Measurements from ENCODE around the gene CLMP. TPM values are rescaled to one million over a fixed set of nuclear protein-coding genes. Genes with fewer than 3 reads are reported as not detected.

The CLMP gene
- 0.34 TPM for polyA plus RNA-seq (2012; ENCODE audit: missing spikeins)

- TF ChIP-seq POLR2AphosphoS5 (IDR thresholded peaks at IDR 0.05; ENCODE audit: low read depth, low read length) (no peak), POLR2A (IDR thresholded peaks at IDR 0.05; ENCODE audit: low read depth, low read length) (no peak), TAF1 (IDR thresholded peaks at IDR 0.05; ENCODE audit: borderline replicate concordance, low read depth, low read length) (no peak)
- FAIRE-seq: no peak
- no peak for DNase-seq (ENCODE audit: insufficient read length)
Measured at GRCh38 chr11:123195188-123196059, at the start of gene CLMP. Gene CLMP (minus strand): TSS chr11:123195248. CDS start chr11:123194940, 308 bp downstream.

GRCh38 chr11:123241874-123242543, 47.0 kb upstream of the CLMP start:
- DNase-seq (ENCODE audit: insufficient read length) (no peak), FAIRE-seq (no peak)
- no peak for TF ChIP-seq POLR2AphosphoS5 (IDR thresholded peaks at IDR 0.05; ENCODE audit: low read depth, low read length)
- no peak for TF ChIP-seq POLR2A (IDR thresholded peaks at IDR 0.05; ENCODE audit: low read depth, low read length)
- no peak for TF ChIP-seq TAF1 (IDR thresholded peaks at IDR 0.05; ENCODE audit: borderline replicate concordance, low read depth, low read length)

- FAIRE-seq (no peak), DNase-seq (ENCODE audit: insufficient read length) (no peak)
- no peak for TF ChIP-seq TAF1 (IDR thresholded peaks at IDR 0.05; ENCODE audit: borderline replicate concordance, low read depth, low read length)
- no peak for TF ChIP-seq POLR2A (IDR thresholded peaks at IDR 0.05; ENCODE audit: low read depth, low read length)
- no peak for TF ChIP-seq POLR2AphosphoS5 (IDR thresholded peaks at IDR 0.05; ENCODE audit: low read depth, low read length)
Measured at GRCh38 chr11:123241294-123241693, 46.2 kb upstream of the CLMP start.

- FAIRE-seq: no peak
Measured at GRCh38 chr11:123239191-123240150, 44.4 kb upstream of the CLMP start.

GRCh38 chr11:123238297-123238696, 43.2 kb upstream of the CLMP start:
- no peak for FAIRE-seq
- TF ChIP-seq POLR2A (IDR thresholded peaks at IDR 0.05; ENCODE audit: low read depth, low read length): no peak
- no peak for TF ChIP-seq TAF1 (IDR thresholded peaks at IDR 0.05; ENCODE audit: borderline replicate concordance, low read depth, low read length)
- TF ChIP-seq POLR2AphosphoS5 (IDR thresholded peaks at IDR 0.05; ENCODE audit: low read depth, low read length): no peak
- no peak for DNase-seq (ENCODE audit: insufficient read length)

More at GRCh38 chr11:123239191-123240150, 44.4 kb upstream of the CLMP start:
- TF ChIP-seq POLR2A (IDR thresholded peaks at IDR 0.05; ENCODE audit: low read depth, low read length) (no peak), TAF1 (IDR thresholded peaks at IDR 0.05; ENCODE audit: borderline replicate concordance, low read depth, low read length) (no peak), POLR2AphosphoS5 (IDR thresholded peaks at IDR 0.05; ENCODE audit: low read depth, low read length) (no peak)
- no peak for DNase-seq (ENCODE audit: insufficient read length)

- no peak for DNase-seq (ENCODE audit: insufficient read length)
- no peak for FAIRE-seq
- TF ChIP-seq POLR2A (IDR thresholded peaks at IDR 0.05; ENCODE audit: low read depth, low read length): no peak
- no peak for TF ChIP-seq TAF1 (IDR thresholded peaks at IDR 0.05; ENCODE audit: borderline replicate concordance, low read depth, low read length)
- TF ChIP-seq POLR2AphosphoS5 (IDR thresholded peaks at IDR 0.05; ENCODE audit: low read depth, low read length): no peak
Measured at GRCh38 chr11:123236879-123237278, 41.8 kb upstream of the CLMP start.

GRCh38 chr11:123235656-123236261, 40.7 kb upstream of the CLMP start:
- no peak for TF ChIP-seq POLR2A (IDR thresholded peaks at IDR 0.05; ENCODE audit: low read depth, low read length)
- no peak for TF ChIP-seq TAF1 (IDR thresholded peaks at IDR 0.05; ENCODE audit: borderline replicate concordance, low read depth, low read length)
- no peak for TF ChIP-seq POLR2AphosphoS5 (IDR thresholded peaks at IDR 0.05; ENCODE audit: low read depth, low read length)
- FAIRE-seq: no peak
- no peak for DNase-seq (ENCODE audit: insufficient read length)

GRCh38 chr11:123235117-123235655, 40.1 kb upstream of the CLMP start:
- TF ChIP-seq POLR2AphosphoS5 (IDR thresholded peaks at IDR 0.05; ENCODE audit: low read depth, low read length) (no peak), POLR2A (IDR thresholded peaks at IDR 0.05; ENCODE audit: low read depth, low read length) (no peak), TAF1 (IDR thresholded peaks at IDR 0.05; ENCODE audit: borderline replicate concordance, low read depth, low read length) (no peak)
- peak; percentile 17 for FAIRE-seq
- no peak for DNase-seq (ENCODE audit: insufficient read length)

GRCh38 chr11:123233975-123234334, 38.9 kb upstream of the CLMP start:
- FAIRE-seq (no peak), DNase-seq (ENCODE audit: insufficient read length) (no peak)
- TF ChIP-seq TAF1 (IDR thresholded peaks at IDR 0.05; ENCODE audit: borderline replicate concordance, low read depth, low read length) (no peak), POLR2A (IDR thresholded peaks at IDR 0.05; ENCODE audit: low read depth, low read length) (no peak), POLR2AphosphoS5 (IDR thresholded peaks at IDR 0.05; ENCODE audit: low read depth, low read length) (no peak)

- FAIRE-seq (peak; percentile 91), DNase-seq (ENCODE audit: insufficient read length) (peak; percentile 25)
- TF ChIP-seq POLR2AphosphoS5 (IDR thresholded peaks at IDR 0.05; ENCODE audit: low read depth, low read length) (no peak), POLR2A (IDR thresholded peaks at IDR 0.05; ENCODE audit: low read depth, low read length) (no peak), TAF1 (IDR thresholded peaks at IDR 0.05; ENCODE audit: borderline replicate concordance, low read depth, low read length) (no peak)
Measured at GRCh38 chr11:123233280-123233974, 38.4 kb upstream of the CLMP start.
